ENCODE measurements around the gene PIK3AP1.

GRCh38 chr10:96648297-96648696, 72.0 kb downstream of the PIK3AP1 start:
- TF ChIP-seq POLR2A (IDR thresholded peaks at IDR 0.05) (no peak), CTCF (IDR thresholded peaks at IDR 0.05 in 8 of 11, conservative IDR thresholded peaks at IDR 0.05 in 3 of 11) (no peak), POLR2AphosphoS5 (IDR thresholded peaks at IDR 0.05) (no peak)
